Neural progenitor cell (in vitro differentiated cells): ENCODE data around the gene CAST.

Source experiments
- EZH2 ChIP-seq: fragments of 200-600 bp; sonication (generic); IDR thresholded peaks from 2 replicates; pipeline ENCODE4 v1.6.1; 2017; ENCODE audit warnings: antibody characterized with exemption, mild to moderate bottlenecking, moderate library complexity
- EZH2phosphoT487 ChIP-seq: fragments of 200-600 bp; sonication (generic); IDR thresholded peaks from 2 replicates; pipeline ENCODE4 v1.6.1; 2017; ENCODE audit warnings: antibody characterized with exemption
- TF ChIP-seq, protein P1 (sequence below): fragments of 200-600 bp; sonication (generic); IDR thresholded peaks from 2 replicates; pipeline ENCODE4 v1.5.1; 2017; ENCODE audit warnings: antibody characterized with exemption, mild to moderate bottlenecking

DNA sequence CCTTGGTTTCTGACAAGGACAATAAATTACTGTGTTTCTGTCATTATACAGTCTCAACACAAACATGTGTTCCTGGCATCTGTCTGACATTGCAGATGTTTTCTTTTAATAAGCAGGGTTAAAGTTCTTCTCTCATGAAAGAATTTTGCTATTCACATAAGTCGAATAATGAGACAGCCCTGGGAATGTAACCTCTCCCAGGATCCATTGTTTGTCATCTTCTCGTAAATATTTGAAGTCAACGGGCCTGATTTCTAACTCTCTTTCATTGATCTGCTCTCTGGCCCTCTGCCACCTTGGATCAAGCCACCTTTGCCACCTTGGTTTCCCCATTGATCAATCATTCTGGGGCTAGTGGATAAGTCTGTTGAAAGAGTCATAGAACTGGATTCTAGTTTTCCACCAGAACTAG, 12.9 kb upstream of the CAST start:
- TF ChIP-seq, protein P1, sequence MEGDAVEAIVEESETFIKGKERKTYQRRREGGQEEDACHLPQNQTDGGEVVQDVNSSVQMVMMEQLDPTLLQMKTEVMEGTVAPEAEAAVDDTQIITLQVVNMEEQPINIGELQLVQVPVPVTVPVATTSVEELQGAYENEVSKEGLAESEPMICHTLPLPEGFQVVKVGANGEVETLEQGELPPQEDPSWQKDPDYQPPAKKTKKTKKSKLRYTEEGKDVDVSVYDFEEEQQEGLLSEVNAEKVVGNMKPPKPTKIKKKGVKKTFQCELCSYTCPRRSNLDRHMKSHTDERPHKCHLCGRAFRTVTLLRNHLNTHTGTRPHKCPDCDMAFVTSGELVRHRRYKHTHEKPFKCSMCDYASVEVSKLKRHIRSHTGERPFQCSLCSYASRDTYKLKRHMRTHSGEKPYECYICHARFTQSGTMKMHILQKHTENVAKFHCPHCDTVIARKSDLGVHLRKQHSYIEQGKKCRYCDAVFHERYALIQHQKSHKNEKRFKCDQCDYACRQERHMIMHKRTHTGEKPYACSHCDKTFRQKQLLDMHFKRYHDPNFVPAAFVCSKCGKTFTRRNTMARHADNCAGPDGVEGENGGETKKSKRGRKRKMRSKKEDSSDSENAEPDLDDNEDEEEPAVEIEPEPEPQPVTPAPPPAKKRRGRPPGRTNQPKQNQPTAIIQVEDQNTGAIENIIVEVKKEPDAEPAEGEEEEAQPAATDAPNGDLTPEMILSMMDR: no peak
- TF ChIP-seq EZH2 (no peak), EZH2phosphoT487 (no peak)
